Liver (tissue), 9 donors: Measurements from ENCODE around the gene RBM39. TPM values are rescaled to one million over a fixed set of nuclear protein-coding genes. Genes with fewer than 3 reads are reported as not detected.
"Not testable (repeated sequence)": the region's sequence is repeated elsewhere in the genome, so short reads cannot be mapped to it uniquely, and the experiment has no call there.

Experiments used
- DNase-seq: peaks from one replicate; pipeline ENCODE4 v3.0.0-alpha.2; 2017; ENCODE audit warnings: low spot score
- H3K27ac ChIP-seq, 2 donors: one replicate each; pipeline ENCODE4 v1.7.0; 2013; ENCODE audit warnings: inconsistent platforms in 2 of 2, low read length in 2 of 2, control low read depth in 1 of 2, low read depth in 1 of 2, mild to moderate bottlenecking in 1 of 2
- H3K27me3 ChIP-seq, 4 donors: one replicate each; pipeline versions ENCODE4 v1.6.1 to v1.7.0; 2013; ENCODE audit warnings: low read length in 3 of 4, inconsistent platforms in 1 of 4, mild to moderate bottlenecking in 1 of 4, moderate library complexity in 1 of 4; ENCODE audit not compliant: control insufficient read depth in 4 of 4, insufficient read depth in 4 of 4
- H3K36me3 ChIP-seq, 4 donors: one replicate each; pipeline versions ENCODE4 v1.6.1 to v1.7.0; 2013; ENCODE audit warnings: low read length in 3 of 4, mild to moderate bottlenecking in 3 of 4, low read depth in 1 of 4, moderate library complexity in 1 of 4; ENCODE audit not compliant: control insufficient read depth in 4 of 4, insufficient read depth in 3 of 4
- H3K4me1 ChIP-seq, 4 donors: one replicate each; pipeline versions ENCODE4 v1.6.1 to v1.7.0; 2013; ENCODE audit warnings: low read length in 3 of 4, mild to moderate bottlenecking in 3 of 4, moderate library complexity in 1 of 4; ENCODE audit not compliant: control insufficient read depth in 4 of 4, insufficient read depth in 4 of 4
- H3K4me3 ChIP-seq, 3 donors: one replicate each; pipeline versions ENCODE4 v1.6.1 to v1.7.0; 2013; ENCODE audit warnings: low read length in 3 of 3, control low read depth in 1 of 3, low read depth in 1 of 3, mild to moderate bottlenecking in 1 of 3
- H3K9ac ChIP-seq, 2 donors: one replicate each; pipeline ENCODE4 v1.7.0; 2013; ENCODE audit warnings: low read length in 2 of 2, mild to moderate bottlenecking in 2 of 2, moderate library complexity in 2 of 2, control low read depth in 1 of 2, low read depth in 1 of 2
- H3K9me3 ChIP-seq, 4 donors: one replicate each; pipeline versions ENCODE4 v1.6.1 to v1.7.0; 2013; ENCODE audit warnings: low read length in 3 of 4; ENCODE audit not compliant: control insufficient read depth in 4 of 4
- EGR1 ChIP-seq, 2 donors: IDR thresholded peaks; 2 replicates each; pipeline ENCODE4 v1.6.1; 2016 to 2018; ENCODE audit warnings: antibody characterized with exemption in 2 of 2, low read depth in 2 of 2
- FOXA1 ChIP-seq: IDR thresholded peaks from 2 replicates; pipeline ENCODE4 v1.6.1; 2016; ENCODE audit warnings: antibody characterized with exemption
- FOXA2 ChIP-seq: IDR thresholded peaks from 2 replicates; pipeline ENCODE4 v1.6.1; 2016; ENCODE audit warnings: antibody characterized with exemption
- GABPA ChIP-seq, 2 donors: IDR thresholded peaks in 1 of 2; conservative IDR thresholded peaks in 1 of 2; 2 replicates each; pipeline ENCODE4 v1.6.1; 2016; ENCODE audit warnings: antibody characterized with exemption in 2 of 2, mild to moderate bottlenecking in 1 of 2, moderate library complexity in 1 of 2
- HNF4A ChIP-seq, 2 donors: conservative IDR thresholded peaks; 2 replicates each; pipeline ENCODE4 v1.6.1; 2016; ENCODE audit warnings: antibody characterized with exemption in 2 of 2, mild to moderate bottlenecking in 2 of 2
- HNF4G ChIP-seq: IDR thresholded peaks from 2 replicates; pipeline ENCODE4 v1.6.1; 2016; ENCODE audit warnings: antibody characterized with exemption
- JUND ChIP-seq, 2 donors: IDR thresholded peaks; 2 replicates each; pipeline ENCODE4 v1.6.1; 2016; ENCODE audit warnings: antibody characterized with exemption in 2 of 2
- NR2F2 ChIP-seq: IDR thresholded peaks from 2 replicates; pipeline ENCODE4 v1.6.1; 2016; ENCODE audit warnings: antibody characterized with exemption
- RXRA ChIP-seq, 2 donors: IDR thresholded peaks; 2 replicates each; pipeline ENCODE4 v1.6.1; 2017 to 2018; ENCODE audit warnings: antibody characterized with exemption in 2 of 2, mild to moderate bottlenecking in 1 of 2
- SP1 ChIP-seq: IDR thresholded peaks from 2 replicates; pipeline ENCODE4 v1.6.1; 2018; ENCODE audit warnings: antibody characterized with exemption, mild to moderate bottlenecking
- TAF1 ChIP-seq: conservative IDR thresholded peaks from 2 replicates; pipeline ENCODE4 v1.6.1; 2016; ENCODE audit warnings: antibody characterized with exemption, mild to moderate bottlenecking
- YY1 ChIP-seq: IDR thresholded peaks from 2 replicates; pipeline ENCODE4 v1.6.1; 2016; ENCODE audit warnings: antibody characterized with exemption, mild to moderate bottlenecking
- WGBS: extraction: QIAGEN DNeasy Blood & Tissue Kit; methylation state at CpG from one replicate; pipeline ENCODE4 v1.1.7; 2013; 5-methylcytosine and 5-hydroxymethylcytosine counted together
- polyA plus RNA-seq, 2 donors: library from polyadenylated mRNA; stranded (reverse) in 1 of 2; unstranded in 1 of 2; fragments of 200-250 nt in 1 of 2; fragments of >200 nt in 1 of 2; fragmentation: Nextera tagmentation in 1 of 2; extraction: Ambion mirVana in 1 of 2; gene quantifications; one replicate each; pipeline versions ENCODE4 v1.2.1 to v1.2.3, GENCODE V29; 2013 to 2015
- total RNA-seq, 2 donors: library from RNA; depleted of rRNA; stranded (reverse); fragments of >200 nt; gene quantifications; one replicate each; pipeline ENCODE4 v1.2.3, GENCODE V29; 2014
- TF ChIP-seq, protein P1 (sequence below): fragments of 150-350 bp; IDR thresholded peaks from 2 replicates; pipeline ENCODE4 v1.5.1; 2017; ENCODE audit warnings: improper control_type of control experiment, low read depth, low read length; ENCODE audit not compliant: missing input control
- TF ChIP-seq, protein P2 (sequence below): IDR thresholded peaks from 2 replicates; pipeline ENCODE4 v1.6.1; 2016; ENCODE audit warnings: antibody characterized with exemption
- TF ChIP-seq, protein P3 (sequence below): IDR thresholded peaks from 2 replicates; pipeline ENCODE4 v1.6.1; 2016; ENCODE audit warnings: antibody characterized with exemption
- TF ChIP-seq, protein P4 (sequence below): IDR thresholded peaks from 2 replicates; pipeline ENCODE4 v1.6.1; 2016; ENCODE audit warnings: antibody characterized with exemption, mild to moderate bottlenecking
- TF ChIP-seq, protein P5 (sequence below): IDR thresholded peaks from 2 replicates; pipeline ENCODE4 v1.6.1; 2016; ENCODE audit warnings: antibody characterized with exemption
- donor health status: healthy.
- donor health status: healthy.
- donor health status: healthy.
- donor health status: healthy.
- donor health status: healthy.

Gene RBM39
- total and polyA plus RNA-seq, 4 donors = 57.2 to 211 (median 198) TPM

DNA sequence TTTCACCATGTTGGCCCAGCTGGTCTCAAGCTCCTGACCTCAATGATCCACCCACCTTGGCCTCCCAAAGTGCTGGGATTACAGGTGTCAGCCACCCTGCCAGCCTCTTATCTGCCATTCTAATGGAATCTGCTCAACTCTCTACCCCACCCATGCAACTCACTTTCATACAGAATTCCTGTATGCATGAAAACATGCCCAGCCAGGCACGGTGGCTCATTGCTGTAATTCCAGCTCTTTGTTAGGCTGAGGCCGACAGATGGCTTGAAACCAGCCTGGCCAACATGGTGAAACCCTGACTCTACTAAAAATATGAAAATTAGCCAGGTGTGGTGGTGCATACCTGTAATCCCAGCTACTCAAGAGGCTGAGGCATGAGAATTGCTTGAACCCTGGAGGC is 22.9 kb upstream of the RBM39 start:
- not testable (repeated sequence) for H3K27ac ChIP-seq, H3K27me3 ChIP-seq, H3K36me3 ChIP-seq, H3K9ac ChIP-seq, H3K4me1 ChIP-seq, H3K9me3 ChIP-seq, H3K4me3 ChIP-seq, DNase-seq
- 96% methylated on average over 2 of the region's 2 CpGs for WGBS

DNA sequence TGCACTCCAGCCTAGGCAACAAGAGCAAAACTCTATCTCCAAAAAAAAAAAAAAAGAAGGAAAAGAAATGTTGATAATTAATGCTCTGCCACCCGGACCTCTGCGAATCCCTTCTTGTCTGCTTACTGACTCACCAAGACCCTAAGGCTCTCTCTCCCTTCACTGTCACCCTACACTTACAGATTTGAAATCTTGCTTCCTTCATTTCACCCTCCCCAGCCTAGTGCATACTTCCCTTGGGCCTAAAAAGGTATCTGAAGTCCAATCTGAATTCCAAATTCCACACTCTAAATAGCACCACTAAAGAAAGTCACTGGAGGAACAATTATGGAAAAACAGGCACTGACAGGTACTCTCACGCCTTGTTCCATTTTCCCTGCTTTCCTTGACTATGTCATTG is 20.4 kb upstream of the RBM39 start:
- no peak overlapping the region for H3K27ac ChIP-seq

DNA sequence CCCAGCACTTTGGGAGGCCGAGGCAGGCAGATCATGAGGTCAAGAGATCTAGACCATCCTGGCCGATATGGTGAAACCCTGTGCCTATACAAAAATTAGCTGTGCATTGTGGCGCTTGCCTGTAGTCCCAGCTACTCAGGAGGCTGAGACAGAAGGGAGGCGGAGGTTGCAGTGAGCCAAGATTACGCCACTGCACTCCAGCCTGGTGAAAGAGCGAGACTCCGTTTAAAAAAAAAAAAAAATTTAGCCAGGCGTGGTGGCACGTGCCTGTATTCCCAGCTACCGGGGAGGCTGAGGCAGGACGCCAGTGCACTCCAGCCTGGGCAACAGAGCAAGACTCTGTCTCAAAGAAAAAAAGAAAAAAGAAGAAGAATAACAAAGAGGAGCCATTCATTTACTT is 19.5 kb upstream of the RBM39 start:
- H3K36me3 ChIP-seq, H3K27ac ChIP-seq, H3K9ac ChIP-seq, H3K4me1 ChIP-seq, DNase-seq, H3K9me3 ChIP-seq, H3K4me3 ChIP-seq, H3K27me3 ChIP-seq: not testable (repeated sequence)
- WGBS = 91% methylated on average over 11 of the region's 11 CpGs

More for the DNA sequence above, 20.4 kb upstream of the RBM39 start:
- Histone ChIP-seq H3K36me3 (no peaks in the 10 kb centered on the region), H3K4me3 (no peak overlapping the region), H3K4me1 (no peaks in the 10 kb centered on the region), H3K27me3 (no peaks in the 10 kb centered on the region), H3K9ac (no peak overlapping the region), H3K9me3 (no peaks in the 10 kb centered on the region)
- 89% methylated on average over 3 of the region's 3 CpGs for WGBS
- no peak for DNase-seq
- TF ChIP-seq EGR1 (IDR thresholded peaks at IDR 0.05; ENCODE audit: low read depth in 2 of 2) (no peak), HNF4A (conservative IDR thresholded peaks at IDR 0.05) (no peak), YY1 (no peak)

DNA sequence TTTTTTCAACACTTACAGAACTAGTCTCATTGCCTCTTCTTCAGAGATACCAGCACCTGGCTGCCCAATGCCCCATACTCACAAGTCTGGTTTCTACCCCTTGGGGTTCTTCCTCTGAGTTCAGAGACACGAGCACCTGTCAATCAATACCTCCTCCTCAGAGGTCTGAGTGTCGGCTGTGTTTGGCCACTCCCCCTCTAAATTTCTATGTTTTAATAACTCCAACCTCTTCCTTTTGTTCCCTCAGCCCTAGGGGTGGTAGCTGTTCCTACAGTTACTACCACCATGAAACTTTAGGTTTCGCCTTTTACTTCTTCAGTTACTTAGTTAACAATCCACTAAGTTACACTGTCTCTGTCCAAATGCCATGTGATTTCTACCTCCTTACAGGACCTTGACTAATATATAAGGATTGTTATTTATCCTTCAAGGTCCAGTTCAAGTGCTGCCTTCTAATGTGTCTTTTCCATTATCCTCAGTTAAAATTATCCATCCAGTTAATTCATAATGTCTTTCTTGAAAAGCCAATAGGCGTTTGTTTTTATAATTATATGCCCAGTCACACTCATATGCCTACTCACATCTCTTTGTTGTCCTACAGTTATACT is 15.1 kb upstream of the RBM39 start:
- no peak for DNase-seq
- 76% methylated on average over 4 of the region's 4 CpGs for WGBS
- Histone ChIP-seq H3K4me1 (no peaks in the 10 kb centered on the region), H3K27ac (no peak overlapping the region), H3K27me3 (no peaks in the 10 kb centered on the region), H3K4me3 (no peak overlapping the region), H3K36me3 (no peaks in the 10 kb centered on the region), H3K9ac (no peak overlapping the region), H3K9me3 (no peaks in the 10 kb centered on the region)
- TF ChIP-seq, protein P1, sequence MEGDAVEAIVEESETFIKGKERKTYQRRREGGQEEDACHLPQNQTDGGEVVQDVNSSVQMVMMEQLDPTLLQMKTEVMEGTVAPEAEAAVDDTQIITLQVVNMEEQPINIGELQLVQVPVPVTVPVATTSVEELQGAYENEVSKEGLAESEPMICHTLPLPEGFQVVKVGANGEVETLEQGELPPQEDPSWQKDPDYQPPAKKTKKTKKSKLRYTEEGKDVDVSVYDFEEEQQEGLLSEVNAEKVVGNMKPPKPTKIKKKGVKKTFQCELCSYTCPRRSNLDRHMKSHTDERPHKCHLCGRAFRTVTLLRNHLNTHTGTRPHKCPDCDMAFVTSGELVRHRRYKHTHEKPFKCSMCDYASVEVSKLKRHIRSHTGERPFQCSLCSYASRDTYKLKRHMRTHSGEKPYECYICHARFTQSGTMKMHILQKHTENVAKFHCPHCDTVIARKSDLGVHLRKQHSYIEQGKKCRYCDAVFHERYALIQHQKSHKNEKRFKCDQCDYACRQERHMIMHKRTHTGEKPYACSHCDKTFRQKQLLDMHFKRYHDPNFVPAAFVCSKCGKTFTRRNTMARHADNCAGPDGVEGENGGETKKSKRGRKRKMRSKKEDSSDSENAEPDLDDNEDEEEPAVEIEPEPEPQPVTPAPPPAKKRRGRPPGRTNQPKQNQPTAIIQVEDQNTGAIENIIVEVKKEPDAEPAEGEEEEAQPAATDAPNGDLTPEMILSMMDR = no peak
- TF ChIP-seq, protein P2, sequence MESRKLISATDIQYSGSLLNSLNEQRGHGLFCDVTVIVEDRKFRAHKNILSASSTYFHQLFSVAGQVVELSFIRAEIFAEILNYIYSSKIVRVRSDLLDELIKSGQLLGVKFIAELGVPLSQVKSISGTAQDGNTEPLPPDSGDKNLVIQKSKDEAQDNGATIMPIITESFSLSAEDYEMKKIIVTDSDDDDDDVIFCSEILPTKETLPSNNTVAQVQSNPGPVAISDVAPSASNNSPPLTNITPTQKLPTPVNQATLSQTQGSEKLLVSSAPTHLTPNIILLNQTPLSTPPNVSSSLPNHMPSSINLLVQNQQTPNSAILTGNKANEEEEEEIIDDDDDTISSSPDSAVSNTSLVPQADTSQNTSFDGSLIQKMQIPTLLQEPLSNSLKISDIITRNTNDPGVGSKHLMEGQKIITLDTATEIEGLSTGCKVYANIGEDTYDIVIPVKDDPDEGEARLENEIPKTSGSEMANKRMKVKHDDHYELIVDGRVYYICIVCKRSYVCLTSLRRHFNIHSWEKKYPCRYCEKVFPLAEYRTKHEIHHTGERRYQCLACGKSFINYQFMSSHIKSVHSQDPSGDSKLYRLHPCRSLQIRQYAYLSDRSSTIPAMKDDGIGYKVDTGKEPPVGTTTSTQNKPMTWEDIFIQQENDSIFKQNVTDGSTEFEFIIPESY = no peak
- TF ChIP-seq FOXA2 (no peak), HNF4G (no peak), RXRA (IDR thresholded peaks at IDR 0.05) (no peak), EGR1 (IDR thresholded peaks at IDR 0.05; ENCODE audit: low read depth in 2 of 2) (no peak), FOXA1 (no peak), YY1 (no peak), NR2F2 (no peak), GABPA (IDR thresholded peaks at IDR 0.05 in 1 of 2, conservative IDR thresholded peaks at IDR 0.05 in 1 of 2) (no peak), SP1 (no peak), TAF1 (no peak), JUND (IDR thresholded peaks at IDR 0.05) (no peak), HNF4A (conservative IDR thresholded peaks at IDR 0.05) (no peak)
- TF ChIP-seq, protein P3, sequence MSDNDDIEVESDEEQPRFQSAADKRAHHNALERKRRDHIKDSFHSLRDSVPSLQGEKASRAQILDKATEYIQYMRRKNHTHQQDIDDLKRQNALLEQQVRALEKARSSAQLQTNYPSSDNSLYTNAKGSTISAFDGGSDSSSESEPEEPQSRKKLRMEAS = no peak
- TF ChIP-seq, protein P4, sequence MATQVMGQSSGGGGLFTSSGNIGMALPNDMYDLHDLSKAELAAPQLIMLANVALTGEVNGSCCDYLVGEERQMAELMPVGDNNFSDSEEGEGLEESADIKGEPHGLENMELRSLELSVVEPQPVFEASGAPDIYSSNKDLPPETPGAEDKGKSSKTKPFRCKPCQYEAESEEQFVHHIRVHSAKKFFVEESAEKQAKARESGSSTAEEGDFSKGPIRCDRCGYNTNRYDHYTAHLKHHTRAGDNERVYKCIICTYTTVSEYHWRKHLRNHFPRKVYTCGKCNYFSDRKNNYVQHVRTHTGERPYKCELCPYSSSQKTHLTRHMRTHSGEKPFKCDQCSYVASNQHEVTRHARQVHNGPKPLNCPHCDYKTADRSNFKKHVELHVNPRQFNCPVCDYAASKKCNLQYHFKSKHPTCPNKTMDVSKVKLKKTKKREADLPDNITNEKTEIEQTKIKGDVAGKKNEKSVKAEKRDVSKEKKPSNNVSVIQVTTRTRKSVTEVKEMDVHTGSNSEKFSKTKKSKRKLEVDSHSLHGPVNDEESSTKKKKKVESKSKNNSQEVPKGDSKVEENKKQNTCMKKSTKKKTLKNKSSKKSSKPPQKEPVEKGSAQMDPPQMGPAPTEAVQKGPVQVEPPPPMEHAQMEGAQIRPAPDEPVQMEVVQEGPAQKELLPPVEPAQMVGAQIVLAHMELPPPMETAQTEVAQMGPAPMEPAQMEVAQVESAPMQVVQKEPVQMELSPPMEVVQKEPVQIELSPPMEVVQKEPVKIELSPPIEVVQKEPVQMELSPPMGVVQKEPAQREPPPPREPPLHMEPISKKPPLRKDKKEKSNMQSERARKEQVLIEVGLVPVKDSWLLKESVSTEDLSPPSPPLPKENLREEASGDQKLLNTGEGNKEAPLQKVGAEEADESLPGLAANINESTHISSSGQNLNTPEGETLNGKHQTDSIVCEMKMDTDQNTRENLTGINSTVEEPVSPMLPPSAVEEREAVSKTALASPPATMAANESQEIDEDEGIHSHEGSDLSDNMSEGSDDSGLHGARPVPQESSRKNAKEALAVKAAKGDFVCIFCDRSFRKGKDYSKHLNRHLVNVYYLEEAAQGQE = no peak
- TF ChIP-seq, protein P5, sequence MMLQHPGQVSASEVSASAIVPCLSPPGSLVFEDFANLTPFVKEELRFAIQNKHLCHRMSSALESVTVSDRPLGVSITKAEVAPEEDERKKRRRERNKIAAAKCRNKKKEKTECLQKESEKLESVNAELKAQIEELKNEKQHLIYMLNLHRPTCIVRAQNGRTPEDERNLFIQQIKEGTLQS = no peak
